Nephron (organoid): ENCODE measurements around the gene COL26A1.

Experiments
- H3K27ac Mint-ChIP-seq, 3 experiments: 2 replicates each; pipeline ENCODE4 v1.8.0; 2020; ENCODE audit warnings: mixed read lengths in 3 of 3, mild to moderate bottlenecking in 2 of 3, moderate library complexity in 1 of 3
- H3K27me3 Mint-ChIP-seq: 2 replicates; pipeline ENCODE4 v1.8.0; 2021; ENCODE audit warnings: low read depth, mild to moderate bottlenecking, moderate library complexity, mixed read lengths
- H3K36me3 Mint-ChIP-seq: 2 replicates; pipeline ENCODE4 v1.8.0; 2020; ENCODE audit warnings: low read depth, mixed read lengths
- H3K4me1 Mint-ChIP-seq: 2 replicates; pipeline ENCODE4 v1.8.0; 2020; ENCODE audit warnings: mixed read lengths
- H3K4me3 Mint-ChIP-seq, 3 experiments: 2 replicates each; pipeline ENCODE4 v1.8.0; 2020; ENCODE audit warnings: mild to moderate bottlenecking in 3 of 3, mixed read lengths in 3 of 3, moderate library complexity in 2 of 3
- H3K9me3 Mint-ChIP-seq: 2 replicates; pipeline ENCODE4 v1.8.0; 2020; ENCODE audit warnings: mixed read lengths
- CTCF ChIP-seq, 3 experiments: fragments of 200-600 bp; sonication (generic); IDR thresholded peaks; one replicate each; pipeline ENCODE4 v1.5.0; 2021; ENCODE audit warnings: antibody characterized with exemption in 3 of 3; ENCODE audit not compliant: unreplicated experiment in 3 of 3

The COL26A1 gene

DNA sequence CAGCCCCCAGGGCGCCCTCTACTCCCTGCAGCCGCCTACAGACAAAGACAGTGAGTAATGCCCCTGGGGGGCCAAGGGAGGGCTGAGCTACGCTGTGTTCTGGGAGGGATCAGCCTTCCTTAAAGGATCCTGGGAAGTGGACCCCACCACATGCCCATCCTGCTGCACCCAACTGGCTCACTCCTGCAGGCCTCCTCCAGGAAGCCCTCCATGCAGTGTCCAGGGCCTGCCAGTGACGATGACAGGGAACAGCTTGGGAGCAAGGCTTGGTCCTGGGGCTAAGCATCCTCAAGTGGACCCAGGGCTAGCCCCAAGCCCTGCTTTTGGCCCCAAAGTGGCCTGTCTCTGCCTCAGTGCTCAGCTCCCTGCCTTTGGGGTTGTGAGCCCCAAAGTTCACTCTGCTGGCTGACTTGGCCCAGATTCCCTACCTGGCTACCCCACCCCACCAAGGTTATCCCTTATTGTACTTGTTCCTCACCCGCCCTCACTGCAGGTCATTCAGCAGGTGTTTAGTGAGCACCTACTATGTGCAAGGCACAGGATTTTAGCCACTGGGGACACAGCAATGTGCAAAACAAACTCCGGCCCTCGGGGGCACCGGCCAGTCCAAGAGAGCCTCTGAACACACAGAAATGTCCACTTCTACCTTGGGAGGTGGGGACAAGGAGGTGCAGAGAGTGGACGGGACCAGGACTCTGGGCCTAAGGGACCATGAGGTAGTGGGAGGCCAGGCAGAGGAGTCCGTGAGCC, 182.9 kb downstream of the COL26A1 start:
- no peak for TF ChIP-seq CTCF (IDR thresholded peaks at IDR 0.05; ENCODE audit: unreplicated experiment in 3 of 3)
- Mint-ChIP-seq H3K4me1 (no peaks in the 10 kb centered on the region), H3K27me3 (no peaks in the 10 kb centered on the region), H3K4me3 (no peak overlapping the region), H3K27ac (no peak overlapping the region), H3K9me3 (no peaks in the 10 kb centered on the region), H3K36me3 (peaks cover 15% of the 10 kb centered on the region)

DNA sequence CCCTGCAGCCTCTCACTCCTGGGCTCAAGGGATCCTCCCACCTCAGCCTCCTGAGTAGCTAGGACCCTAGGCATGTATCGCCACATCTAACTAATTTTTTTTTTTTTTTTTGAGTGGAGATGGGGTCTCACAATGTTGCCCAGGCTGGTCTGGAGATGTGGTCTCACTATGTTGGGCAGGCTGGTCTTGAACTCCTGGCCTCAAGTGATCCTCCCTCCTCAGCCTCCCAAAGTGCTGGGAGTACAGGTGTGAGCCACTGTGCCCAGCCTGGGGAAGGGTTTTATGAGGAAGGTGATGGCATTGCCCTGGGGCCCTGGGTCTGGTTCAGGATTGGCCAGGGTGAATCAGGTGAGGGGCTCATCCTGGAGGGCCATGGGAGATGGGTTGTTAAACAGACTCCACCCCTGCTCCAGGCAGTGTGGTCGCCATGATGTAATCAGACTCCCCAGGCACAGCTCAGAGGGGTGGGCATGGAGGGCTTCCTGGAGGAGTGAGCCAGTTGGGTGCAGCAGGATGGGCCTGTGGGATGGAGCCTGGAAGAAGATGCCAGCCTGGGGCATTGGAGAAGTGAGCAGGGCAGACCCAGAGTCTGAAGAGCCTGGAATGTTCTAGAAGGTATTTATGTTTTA, 183.7 kb downstream of the COL26A1 start:
- no peak for TF ChIP-seq CTCF (IDR thresholded peaks at IDR 0.05; ENCODE audit: unreplicated experiment in 3 of 3)
- H3K27me3 Mint-ChIP-seq, result no peaks in the 10 kb centered on the region
- no peak overlapping the region for H3K27ac Mint-ChIP-seq

DNA sequence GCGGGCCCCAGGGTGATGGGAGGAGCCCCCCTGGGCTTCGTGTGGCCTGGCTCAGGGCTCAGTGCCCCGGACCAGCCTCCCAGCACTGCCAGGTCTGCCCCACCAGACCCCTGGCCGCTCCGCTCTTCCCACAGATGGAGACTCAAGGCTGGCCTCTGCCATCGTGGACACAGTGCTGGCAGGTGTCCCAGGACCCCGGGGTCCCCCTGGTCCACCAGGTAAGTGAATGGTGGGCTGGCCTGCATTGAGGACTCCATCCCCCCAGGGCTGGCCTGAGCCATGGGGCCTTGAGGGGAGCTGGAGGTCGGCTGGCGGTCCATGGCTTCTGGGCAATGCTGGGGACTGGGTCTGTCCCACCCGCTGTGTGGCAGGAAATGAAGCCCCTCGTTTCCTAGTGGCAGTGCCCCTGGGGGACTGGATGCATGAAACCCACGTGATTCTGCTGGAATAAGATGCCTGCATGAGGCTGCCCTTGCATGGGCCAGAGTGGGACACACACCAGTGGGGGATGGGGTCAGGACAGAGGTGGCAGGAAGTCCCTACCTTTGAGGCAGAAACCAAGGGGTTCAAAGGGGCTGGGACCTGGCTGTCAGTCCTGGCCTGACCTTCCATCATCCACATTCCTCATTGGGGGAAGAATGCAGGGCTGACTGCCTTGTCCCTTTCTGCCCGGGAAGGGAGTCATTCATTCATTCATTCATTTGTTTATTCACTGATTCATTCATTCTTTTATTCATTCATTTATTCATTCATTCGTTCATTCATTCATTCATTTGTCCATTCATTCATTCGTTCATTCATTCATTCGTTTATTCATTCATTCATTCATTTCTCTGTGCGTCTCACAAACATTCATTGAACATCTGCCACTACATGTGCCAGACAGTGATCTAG, 184.6 kb downstream of the COL26A1 start:
- no peak overlapping the region for H3K4me3 Mint-ChIP-seq
- no peaks in the 10 kb centered on the region for H3K9me3 Mint-ChIP-seq
- H3K36me3 Mint-ChIP-seq, result peaks cover 15% of the 10 kb centered on the region
- H3K27ac Mint-ChIP-seq, result no peak overlapping the region
- no peak for TF ChIP-seq CTCF (IDR thresholded peaks at IDR 0.05; ENCODE audit: unreplicated experiment in 3 of 3)
- no peaks in the 10 kb centered on the region for H3K4me1 Mint-ChIP-seq
- no peaks in the 10 kb centered on the region for H3K27me3 Mint-ChIP-seq

More for the DNA sequence above, 183.7 kb downstream of the COL26A1 start:
- Mint-ChIP-seq H3K4me3 (no peak overlapping the region), H3K4me1 (no peaks in the 10 kb centered on the region), H3K36me3 (peaks cover 15% of the 10 kb centered on the region), H3K9me3 (no peaks in the 10 kb centered on the region)

GRCh38 chr7:101547916-101548661, 185.4 kb downstream of the COL26A1 start:
- Mint-ChIP-seq H3K27me3 (no peaks in the 10 kb centered on the region), H3K4me3 (no peak overlapping the region), H3K36me3 (peaks cover 15% of the 10 kb centered on the region), H3K4me1 (no peaks in the 10 kb centered on the region), H3K9me3 (no peaks in the 10 kb centered on the region), H3K27ac (no peak overlapping the region)
- TF ChIP-seq CTCF (IDR thresholded peaks at IDR 0.05; ENCODE audit: unreplicated experiment in 3 of 3), result no peak

- Mint-ChIP-seq H3K27me3 (no peaks in the 10 kb centered on the region), H3K4me3 (no peak overlapping the region), H3K27ac (no peak overlapping the region), H3K9me3 (no peaks in the 10 kb centered on the region), H3K36me3 (peaks cover 15% of the 10 kb centered on the region), H3K4me1 (no peaks in the 10 kb centered on the region)
- TF ChIP-seq CTCF (IDR thresholded peaks at IDR 0.05; ENCODE audit: unreplicated experiment in 3 of 3), result no peak
These were observed 187.1 kb downstream of the COL26A1 start for GRCh38 chr7:101549734-101550133.
